ENCODE measurements around the gene ANKMY1.
A peak's percentile ranks its signal among the peaks of the same experiment; 100 is the strongest.
"Not testable (repeated sequence)": the region's sequence is repeated elsewhere in the genome, so short reads cannot be mapped to it uniquely, and the experiment has no call there.

ANKMY1 gene

DNA sequence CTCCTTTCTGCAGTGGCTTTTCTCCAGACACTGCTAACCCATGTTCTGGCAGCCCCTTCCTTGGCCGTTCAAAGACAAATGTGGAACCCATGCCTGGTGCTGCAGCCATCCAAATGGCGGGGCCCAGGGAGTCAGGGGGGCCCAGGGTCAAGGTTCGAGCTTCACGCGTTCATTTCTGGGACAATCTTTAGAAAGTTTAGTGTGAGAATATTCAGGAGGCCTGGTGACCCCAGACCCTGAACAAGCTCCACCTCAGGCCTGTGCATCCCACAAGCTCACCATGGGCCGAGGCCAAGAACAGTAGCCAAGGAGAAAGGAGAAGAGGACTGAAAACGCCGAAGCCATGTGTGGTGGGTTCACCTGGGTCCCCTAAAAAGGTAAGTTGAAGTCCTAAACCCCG is 54.4 kb downstream of the ANKMY1 start:
- no peak for DNase-seq (ENCODE audit: low spot score)

DNA sequence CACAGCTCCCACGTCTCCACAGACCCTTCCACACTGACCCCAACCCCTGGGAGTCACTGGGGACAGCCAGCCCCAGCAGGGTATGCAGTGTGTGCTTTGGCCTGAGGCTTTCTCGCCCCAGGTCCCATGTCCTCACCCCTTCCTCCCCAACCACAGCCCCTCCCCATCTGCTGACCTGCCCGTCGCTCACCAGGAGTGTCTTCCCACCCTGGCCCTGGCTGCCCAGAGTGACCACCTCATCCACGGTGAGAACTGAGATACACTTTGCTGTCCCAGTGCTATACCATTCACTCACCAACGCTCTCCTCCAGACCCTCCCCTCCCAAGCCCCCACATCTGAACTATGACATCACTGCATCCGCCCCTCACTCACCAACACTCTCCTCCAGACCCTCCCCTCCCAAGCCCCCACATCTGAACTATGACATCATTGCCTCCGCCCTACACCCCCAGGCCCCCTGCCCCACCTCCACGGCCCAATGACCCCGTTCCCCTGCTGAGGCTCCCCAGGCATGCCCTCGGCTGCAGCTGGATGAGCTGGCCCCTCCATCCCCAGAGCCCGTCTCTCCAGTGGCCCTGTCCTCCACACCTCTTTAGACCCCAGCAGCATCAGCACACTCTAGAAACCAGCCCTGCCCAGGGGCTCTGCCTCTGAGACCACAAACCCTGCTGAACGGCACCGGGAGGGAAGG is 55.2 kb downstream of the ANKMY1 start:
- DNase-seq (ENCODE audit: low spot score) = no peak

DNA sequence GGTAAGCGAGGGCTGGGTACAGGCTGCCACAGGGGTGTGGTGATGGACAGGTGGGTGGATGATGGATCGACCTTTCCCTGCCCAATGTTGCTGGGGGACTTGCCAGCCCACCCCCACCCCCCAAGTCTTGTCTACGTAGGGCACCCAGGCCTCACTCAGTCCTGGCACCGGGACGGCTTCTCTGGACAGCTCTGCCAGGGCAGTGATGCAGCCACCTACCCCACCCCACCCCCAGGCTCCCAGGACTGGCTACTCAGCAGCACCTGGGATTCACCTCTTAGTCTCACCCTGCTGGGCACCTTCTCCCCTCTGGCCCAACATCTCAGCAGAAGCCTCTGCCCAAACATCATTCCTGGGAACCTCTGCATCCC is 55.7 kb downstream of the ANKMY1 start:
- DNase-seq (ENCODE audit: low spot score) = no peak

DNA sequence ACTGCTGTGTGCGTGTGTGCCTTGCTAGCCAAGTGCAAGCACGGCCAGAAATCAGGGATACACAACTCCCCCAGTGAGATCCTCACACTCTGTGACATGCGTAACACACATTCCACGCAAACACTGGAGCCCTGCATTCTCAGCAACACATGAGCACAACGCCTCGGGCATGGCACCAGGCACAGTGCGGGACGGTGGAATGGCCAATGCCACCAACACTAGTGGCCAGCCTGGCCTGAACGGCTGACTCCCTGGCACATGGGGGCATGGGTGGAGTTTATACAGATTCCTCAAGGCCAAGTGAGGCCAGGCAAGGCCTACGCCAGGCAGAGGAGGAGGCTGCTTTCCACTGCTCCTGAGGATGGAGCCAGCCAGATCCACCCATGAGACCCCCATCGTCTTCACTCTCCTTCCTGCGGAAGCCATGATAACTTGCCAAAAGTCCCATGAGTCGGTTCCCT is 56.2 kb downstream of the ANKMY1 start:
- DNase-seq (ENCODE audit: low spot score) = no peak

DNA sequence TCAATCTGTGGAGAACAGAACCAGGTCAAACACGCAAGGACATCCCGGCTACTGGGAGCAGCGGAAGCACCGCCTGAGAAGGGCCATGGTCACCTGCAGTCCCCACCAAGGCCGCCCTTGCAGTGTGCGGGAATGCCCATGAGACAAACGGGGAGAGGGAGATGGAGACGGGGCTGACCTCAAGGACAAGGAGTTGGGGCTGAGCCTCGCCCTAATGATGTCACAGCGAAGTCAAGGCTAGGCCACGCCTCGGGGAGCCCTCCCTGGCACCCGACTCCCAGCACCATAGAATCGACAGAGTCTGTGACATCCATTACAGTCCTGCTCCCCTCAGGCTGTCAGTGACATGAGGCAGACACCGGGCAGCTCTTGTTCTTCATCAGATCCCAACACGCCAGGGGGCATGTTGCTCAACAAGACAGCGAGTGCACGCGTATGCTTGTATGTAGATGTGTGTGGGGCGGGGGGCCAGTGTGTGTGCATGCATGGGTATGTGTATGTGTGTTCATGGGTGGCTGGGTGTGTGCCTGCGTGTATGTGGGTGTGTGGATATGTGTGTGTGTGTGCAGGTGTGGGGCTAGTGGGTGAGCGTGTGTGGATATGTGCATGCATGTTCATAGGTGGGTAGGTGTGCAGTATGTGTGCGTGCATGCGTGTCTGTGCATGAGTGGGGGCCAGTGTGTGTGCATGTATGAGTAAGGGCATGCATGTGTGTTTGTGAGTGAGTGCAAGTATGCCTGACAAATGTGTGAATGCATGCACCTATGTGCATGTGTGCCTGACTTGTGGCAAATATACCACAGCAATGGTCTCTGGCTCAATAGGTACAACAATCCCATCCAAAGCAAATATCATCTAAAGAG is 57.0 kb downstream of the ANKMY1 start:
- DNase-seq (ENCODE audit: low spot score) = no peak

DNA sequence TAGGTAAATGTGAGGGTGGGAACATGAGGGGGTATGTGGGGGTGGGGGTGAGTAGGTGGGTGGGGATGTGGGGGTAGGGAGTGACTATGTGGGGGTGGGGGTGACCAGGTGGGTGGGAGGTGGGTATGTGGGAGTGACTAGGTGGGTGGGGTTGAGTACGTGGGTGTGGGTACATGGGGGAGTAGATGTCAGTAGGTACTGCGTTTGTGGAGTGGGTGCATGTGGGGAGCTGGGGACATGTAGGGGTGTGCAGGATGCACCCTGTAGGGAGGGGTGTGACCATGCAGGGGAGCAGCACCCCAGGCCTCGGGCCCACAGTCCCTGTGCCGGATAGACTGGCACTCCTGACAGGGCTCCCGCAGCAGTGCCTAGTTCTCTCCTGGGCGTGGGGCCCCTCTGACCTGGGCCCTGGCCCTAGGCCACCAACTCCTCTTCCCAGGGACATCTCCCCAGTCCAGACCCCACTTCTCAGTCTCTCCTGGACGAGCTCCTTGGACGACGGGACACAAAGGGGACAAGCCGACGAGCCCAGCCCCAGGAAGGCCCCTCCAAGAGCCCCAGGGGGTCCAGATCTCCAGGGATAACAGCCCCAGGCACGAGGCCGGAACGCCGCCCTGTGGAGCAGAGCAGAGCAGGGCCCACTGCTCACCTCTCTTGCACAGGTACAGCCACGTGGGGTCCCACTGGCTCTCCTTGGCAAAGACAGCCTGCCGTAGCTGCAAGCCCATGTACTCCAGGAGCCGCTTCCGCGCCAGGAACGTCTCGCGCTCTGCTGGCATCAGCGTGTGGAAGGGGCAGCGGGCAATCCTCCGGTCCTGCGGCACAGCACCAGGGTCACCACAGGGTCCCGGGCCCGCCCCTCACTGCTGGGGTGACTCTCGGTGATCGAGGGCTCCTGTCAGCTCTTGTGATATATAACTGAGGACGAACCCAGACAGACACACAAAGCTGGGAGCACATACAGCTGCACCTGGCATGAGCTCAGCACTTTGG is 58.2 kb downstream of the ANKMY1 start:
- DNase-seq (ENCODE audit: low spot score) = no peak

DNA sequence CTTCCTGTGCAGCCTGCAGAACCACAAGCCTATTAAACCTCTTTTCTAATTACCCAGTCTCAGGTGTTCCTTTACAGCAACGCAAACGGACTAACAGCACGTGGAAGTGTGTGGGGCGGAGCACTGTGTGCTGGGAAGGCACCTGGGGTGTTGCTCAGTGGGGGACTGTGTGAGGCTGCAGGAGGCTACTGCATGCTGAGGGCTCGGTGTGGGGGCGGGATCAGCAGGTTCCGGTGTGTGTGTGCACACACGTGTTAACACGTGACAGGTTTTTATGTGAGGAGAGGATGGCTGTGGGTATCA is 58.9 kb downstream of the ANKMY1 start:
- no peak for DNase-seq (ENCODE audit: low spot score)

DNA sequence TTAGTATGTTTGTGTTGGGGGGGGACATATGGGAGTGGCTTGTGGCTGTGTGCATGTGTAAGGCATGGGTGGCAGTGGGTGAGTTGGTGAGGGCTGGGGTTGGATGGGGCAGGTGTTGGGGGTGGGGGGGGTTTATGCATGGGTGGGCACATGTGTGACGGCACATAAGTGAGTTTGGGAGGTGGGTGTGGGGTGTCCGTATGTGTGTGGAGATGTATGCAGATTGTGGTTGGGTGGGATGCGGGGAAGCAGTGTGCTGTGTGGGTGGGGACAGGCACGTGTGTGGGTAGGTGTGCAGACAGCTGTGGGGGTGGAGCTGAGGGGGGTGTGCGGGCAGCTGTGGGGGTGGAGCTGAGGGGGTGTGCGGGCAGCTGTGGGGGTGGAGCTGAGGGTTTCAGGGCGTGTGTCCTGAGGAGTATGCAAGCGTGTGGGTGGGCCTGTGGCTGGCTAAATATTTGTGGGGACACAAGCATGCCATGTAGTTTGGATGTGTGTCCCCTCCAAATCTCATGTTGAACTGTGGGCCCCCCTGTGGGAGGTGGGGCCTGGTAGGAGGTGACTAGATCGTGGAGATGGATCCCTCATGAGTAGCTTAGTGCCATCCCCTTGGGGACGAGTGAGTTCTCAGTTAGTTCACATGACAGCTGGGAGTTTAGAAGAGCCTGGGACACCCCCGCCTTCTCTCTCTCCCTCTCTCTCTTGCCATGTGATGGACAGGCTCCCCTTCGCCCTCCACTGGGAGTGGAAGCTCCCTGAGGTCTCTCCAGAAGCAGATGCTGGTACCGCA is 59.4 kb downstream of the ANKMY1 start:
- no peak for DNase-seq (ENCODE audit: low spot score)

DNA sequence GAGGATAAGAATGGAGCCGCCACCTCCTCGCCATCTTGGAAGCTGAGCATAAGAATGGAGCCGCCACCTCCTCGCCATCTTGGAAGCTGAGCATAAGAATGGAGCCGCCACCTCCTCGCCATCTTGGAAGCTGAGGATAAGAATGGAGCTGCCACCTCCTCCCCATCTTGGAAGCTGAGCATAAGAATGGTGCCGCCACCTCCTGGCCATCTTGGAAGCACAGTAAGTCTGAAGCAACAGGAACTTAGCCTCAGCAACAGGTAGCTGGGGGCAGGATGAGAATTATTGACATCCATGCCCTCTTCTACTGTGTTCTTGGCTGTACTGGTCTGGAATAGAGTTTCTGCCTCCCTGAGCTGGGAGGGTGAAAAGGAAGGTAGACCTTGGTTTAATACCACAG is 60.7 kb downstream of the ANKMY1 start:
- DNase-seq (ENCODE audit: low spot score) = peak; percentile 3

DNA sequence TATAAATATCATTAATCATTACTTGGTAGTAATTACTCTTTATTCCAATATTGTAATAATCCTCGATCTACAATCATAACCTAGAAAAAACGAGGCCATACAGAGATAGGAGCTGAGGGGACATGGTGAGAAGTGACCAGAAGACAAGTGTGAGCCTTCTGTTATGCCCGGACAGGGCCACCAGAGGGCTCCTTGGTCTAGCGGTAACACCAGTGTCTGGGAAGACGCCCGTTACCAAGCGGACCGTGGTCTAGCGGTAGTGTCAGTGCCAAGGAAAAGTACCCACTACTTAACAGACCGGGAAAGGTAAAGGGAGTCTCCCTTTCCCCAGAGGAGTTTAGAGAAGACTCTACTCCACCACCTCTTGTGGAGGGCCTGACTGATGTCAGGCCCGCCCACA is 62.8 kb downstream of the ANKMY1 start:
- not testable (repeated sequence) for DNase-seq (ENCODE audit: low spot score)

DNA sequence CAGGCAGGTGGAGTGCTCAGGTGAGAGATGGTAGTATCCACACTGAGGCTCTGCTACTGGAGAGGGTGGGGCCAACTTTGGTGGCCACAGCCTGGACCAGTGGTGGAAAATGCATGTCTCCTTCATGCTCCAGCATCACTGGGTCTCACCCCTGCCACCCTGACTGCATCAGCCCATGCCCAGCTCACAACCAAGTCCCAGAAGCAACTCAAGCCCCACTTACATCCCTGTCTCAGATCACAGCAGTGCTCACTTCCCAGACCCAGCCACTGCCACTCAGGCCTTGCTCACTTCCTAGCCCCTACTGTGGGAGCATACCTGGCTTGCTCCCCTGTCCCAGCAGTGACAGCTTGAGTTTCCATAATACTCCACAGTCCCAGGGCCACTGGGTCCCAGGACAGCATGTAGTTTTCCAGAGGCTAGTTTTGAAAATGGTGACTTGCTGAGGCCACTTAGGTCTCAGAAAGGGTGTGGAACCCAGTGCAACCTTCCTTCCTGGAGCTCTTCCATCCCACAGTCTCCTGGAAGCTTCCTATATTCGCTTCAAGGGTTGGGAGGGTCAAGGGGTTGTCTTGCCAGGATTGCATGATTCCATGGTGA is 63.5 kb downstream of the ANKMY1 start:
- no peak for DNase-seq (ENCODE audit: low spot score)

DNA sequence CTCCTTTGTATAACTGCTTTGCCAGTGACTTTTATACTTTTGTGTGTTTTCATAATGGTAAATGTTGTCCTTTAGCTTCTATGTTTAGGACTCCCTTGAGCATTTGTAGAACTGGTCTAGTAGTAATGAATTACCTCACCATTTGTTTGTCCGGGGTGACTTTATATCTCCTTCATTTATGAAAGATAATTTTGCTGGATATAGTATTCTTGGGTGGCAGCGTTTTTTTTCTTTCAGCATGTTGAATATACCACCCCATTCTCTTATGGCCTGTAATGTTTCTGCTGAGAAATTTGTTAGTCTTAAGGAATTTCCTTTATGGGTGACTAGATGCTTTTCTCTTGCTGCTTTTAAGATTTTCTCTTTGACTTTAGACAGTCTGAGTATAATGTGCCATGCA is 66.3 kb downstream of the ANKMY1 start:
- DNase-seq (ENCODE audit: low spot score) = no peak

DNA sequence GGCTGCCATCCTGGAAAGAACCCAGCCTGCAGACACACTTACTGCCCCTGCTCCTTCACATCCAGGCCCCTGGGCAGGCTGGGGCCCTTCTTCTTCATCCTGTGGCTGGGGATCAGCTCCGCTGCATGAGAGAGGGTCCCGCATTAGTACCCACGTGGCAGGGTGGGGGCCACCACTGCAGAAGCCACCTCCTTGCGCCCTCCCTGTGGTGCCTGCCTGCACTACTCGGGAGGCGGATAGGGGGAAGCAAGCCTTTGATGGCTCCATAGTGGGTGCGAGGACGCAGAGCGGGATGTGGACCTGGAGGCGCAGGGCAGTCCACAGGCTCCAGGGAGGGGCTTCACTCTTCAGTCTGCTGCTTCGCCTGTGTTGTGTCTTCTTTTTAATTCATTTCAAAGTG is 75.6 kb downstream of the ANKMY1 start:
- DNase-seq (ENCODE audit: low spot score) = no peak

DNA sequence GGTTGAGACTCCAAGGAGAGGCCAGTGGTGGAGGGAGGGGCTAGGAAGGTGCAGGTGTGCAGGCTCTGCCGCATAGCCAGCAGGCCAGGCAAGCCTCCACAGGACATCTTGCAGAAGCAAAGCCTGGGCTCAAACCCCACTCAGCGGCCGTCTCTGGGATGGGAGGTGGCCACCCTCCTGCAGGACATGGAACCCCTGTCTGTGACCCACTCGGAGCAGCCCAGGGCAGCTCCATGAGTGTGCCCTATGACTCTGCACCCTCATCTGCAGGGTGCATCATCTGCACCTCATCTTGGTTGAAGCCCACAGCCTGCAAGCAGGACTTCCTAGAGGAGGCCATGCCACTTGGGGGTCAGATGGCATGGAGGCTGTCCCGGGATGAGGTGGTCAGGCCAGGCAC is 76.1 kb downstream of the ANKMY1 start:
- no peak for DNase-seq (ENCODE audit: low spot score)

DNA sequence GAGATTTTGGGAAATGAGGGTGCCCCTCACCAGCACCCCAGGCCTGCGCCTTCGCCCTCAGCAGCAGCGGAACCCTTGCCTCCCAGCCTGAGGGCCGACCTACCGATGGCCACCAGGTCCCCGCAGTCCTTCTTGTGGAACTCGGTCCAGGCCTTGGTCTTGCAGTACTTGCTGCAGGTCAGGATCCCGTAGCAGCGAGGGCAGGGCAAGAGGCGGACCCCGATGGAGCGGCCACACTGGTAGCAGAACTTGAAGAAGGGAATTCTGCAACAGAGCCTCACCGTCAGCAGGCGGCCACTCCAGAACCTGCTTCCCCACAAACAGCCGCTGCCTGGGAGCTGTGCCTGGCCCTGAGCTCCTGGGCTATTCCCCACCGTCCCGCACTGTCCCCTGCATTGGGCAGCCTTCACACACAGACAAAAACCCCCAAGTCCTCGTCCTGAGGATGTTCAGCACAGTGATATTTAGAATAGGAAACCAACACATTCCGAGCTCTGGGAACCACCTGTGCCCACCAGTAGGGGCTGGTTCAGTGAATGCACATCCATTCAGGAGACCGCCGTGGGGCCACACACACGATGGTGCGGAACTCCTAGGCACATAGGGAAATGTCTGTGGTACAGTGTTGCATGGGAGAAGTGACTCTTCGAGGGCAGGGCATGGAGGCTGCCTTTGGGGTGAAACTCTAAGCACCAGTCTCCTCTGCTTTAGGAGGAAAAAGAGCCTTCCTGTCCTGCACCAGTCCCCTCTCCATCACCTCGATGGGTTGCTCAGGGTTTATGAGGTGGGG is 76.8 kb downstream of the ANKMY1 start:
- DNase-seq (ENCODE audit: low spot score) = no peak

DNA sequence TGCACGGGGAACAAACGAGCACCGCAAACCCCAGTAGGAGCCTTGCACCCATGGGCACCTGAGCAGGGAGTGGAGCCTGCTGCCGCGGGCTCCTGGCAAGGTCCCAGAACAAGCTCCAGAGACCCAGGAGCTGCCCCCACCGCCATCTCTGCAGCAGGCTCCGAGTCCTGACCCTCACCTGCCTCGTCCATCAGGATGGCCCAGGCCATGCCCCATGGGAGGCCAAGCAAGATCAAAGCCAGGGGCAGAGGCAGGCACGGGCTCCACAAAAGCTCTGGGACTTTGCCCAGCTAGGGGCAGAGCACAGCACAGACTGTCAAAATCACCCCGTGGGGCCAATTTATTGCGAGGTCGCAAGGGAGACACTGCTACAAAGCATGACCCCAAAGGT is 78.7 kb downstream of the ANKMY1 start:
- no peak for DNase-seq (ENCODE audit: low spot score)

DNA sequence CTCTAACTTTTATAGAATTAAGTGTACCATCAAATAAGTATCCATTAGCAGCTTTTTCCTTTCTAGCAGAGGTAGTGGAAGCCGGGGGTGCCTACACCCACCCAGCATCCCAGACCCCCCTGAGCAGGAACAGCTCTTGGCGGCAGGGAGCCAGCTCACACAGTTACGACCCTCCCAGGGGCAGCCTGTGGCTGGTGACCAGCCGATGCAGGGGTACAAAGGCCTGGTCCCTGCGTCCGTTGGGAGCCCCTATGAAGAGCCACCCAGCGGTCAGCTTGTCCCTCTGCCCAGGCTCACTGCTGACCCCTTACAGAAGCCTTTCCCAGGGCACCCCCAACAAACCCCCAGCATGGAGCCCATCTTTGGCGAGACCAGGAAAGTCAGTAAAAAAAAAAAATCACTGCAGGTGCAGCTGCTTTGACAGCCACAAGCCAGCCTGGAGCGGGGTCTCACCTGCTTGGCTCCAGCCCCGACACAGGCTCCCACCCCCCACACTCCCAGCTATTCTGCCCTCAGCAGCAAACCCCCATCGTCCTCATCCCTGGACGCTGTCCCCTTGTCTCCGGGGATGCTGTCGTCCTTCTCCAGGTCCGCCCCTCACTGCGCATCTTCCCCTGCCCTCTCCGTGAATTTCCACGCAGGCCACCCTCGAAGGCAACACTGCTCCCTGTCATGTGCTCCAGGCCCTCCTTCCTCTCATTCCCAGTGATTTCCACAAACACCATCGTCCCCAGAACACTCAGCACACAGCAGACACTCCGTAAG is 79.3 kb downstream of the ANKMY1 start:
- DNase-seq (ENCODE audit: low spot score) = no peak

DNA sequence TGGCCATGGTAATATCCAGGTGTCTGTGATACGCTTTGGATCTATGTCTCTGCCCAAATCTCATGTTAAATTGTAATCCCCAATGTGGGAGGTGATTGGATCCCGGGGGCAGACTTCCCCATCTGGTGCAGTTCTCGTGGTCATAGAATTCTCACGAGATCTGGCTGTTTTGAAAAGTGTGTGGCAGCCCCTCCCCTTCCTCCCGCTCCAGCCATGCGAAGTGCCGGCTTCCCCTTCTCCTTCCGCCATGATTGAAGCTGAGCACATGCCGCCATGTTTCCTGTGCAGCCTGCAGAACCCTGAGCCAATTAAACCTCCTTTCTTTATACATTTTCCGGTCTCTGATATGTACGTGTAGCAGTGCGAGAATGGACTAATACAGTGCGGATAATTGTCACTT is 79.9 kb downstream of the ANKMY1 start:
- DNase-seq (ENCODE audit: low spot score) = no peak

DNA sequence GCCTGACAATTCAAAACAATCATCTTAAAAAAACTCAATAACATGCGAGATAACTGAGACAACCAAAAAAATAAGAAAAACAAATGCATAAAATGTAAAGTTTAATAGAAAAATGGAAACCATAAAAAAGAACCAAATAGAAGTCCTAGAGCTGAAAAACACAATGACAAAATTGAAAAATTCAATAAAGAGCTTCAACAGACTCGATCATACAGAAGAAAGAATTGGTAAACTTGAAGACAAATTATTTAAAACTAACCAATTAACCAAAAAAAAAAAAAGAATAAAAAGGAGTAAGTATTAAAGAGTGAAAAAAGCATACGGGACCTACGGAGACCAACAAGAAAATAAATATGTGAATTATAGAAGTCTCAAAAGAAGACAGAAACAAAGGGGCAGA is 84.6 kb downstream of the ANKMY1 start:
- no peak for DNase-seq (ENCODE audit: low spot score)

Data from COLO829 (cell line).